Immature natural killer cell (primary cell): ENCODE results near the gene LDB2. TPM values are rescaled to one million over a fixed set of nuclear protein-coding genes. Genes with fewer than 3 reads are reported as not detected.
"Not testable (repeated sequence)": the region's sequence is repeated elsewhere in the genome, so short reads cannot be mapped to it uniquely, and the experiment has no call there.

ENCODE experiments used
- DNase-seq, 3 donors: peaks; one replicate each; pipeline ENCODE4 v3.0.0; 2022; ENCODE audit warnings: mixed read lengths in 1 of 3
- H3K27ac Mint-ChIP-seq, 6 donors: one replicate each; pipeline ENCODE4 v1.8.0; 2020; ENCODE audit warnings: mixed read lengths in 6 of 6, mild to moderate bottlenecking in 5 of 6, inconsistent platforms in 4 of 6, moderate library complexity in 3 of 6
- H3K27me3 Mint-ChIP-seq, 3 donors: one replicate each; pipeline ENCODE4 v1.8.0; 2020 to 2021; ENCODE audit warnings: low read depth in 3 of 3, mild to moderate bottlenecking in 3 of 3, mixed read lengths in 3 of 3, moderate library complexity in 3 of 3, inconsistent platforms in 1 of 3
- H3K36me3 Mint-ChIP-seq, 3 donors: one replicate each; pipeline ENCODE4 v1.8.0; 2020; ENCODE audit warnings: mixed read lengths in 3 of 3, inconsistent platforms in 2 of 3, mild to moderate bottlenecking in 2 of 3
- H3K4me1 Mint-ChIP-seq, 2 donors: one replicate each; pipeline ENCODE4 v1.8.0; 2020; ENCODE audit warnings: inconsistent platforms in 2 of 2, mild to moderate bottlenecking in 2 of 2, mixed read lengths in 2 of 2, moderate library complexity in 1 of 2
- H3K4me3 Mint-ChIP-seq, 5 donors: one replicate each; pipeline ENCODE4 v1.8.0; 2020; ENCODE audit warnings: mild to moderate bottlenecking in 5 of 5, mixed read lengths in 5 of 5, inconsistent platforms in 3 of 5, moderate library complexity in 3 of 5
- H3K9me3 Mint-ChIP-seq, 6 donors: one replicate each; pipeline ENCODE4 v1.8.0; 2020; ENCODE audit warnings: mild to moderate bottlenecking in 6 of 6, mixed read lengths in 6 of 6, inconsistent platforms in 4 of 6, moderate library complexity in 3 of 6
- polyA plus RNA-seq, 3 donors: library from polyadenylated mRNA; unstranded; fragments of 300-500 nt; fragmentation: Illumina TruSeq; gene quantifications; one replicate each; pipeline ENCODE4 v1.2.3, GENCODE V29; 2021

LDB2 gene
- polyA plus RNA-seq, 3 donors from 2014 or later, result 6.9 to 15.8 (median 7.5) TPM

- no peak for DNase-seq
- no peaks in the 10 kb centered on the region for H3K36me3 Mint-ChIP-seq
- H3K9me3 Mint-ChIP-seq, result no peaks in the 10 kb centered on the region
- H3K27ac Mint-ChIP-seq, result no peak overlapping the region
- H3K27me3 Mint-ChIP-seq, result peaks cover 0 to 2% (median 2%) of the 10 kb centered on the region in 3 donors
- H3K4me3 Mint-ChIP-seq, result no peak overlapping the region
- H3K4me1 Mint-ChIP-seq, result peaks cover 6 to 11% of the 10 kb centered on the region in 2 donors
These were observed 366.0 kb downstream of the LDB2 start for GRCh38 chr4:16532240-16532970.

DNA sequence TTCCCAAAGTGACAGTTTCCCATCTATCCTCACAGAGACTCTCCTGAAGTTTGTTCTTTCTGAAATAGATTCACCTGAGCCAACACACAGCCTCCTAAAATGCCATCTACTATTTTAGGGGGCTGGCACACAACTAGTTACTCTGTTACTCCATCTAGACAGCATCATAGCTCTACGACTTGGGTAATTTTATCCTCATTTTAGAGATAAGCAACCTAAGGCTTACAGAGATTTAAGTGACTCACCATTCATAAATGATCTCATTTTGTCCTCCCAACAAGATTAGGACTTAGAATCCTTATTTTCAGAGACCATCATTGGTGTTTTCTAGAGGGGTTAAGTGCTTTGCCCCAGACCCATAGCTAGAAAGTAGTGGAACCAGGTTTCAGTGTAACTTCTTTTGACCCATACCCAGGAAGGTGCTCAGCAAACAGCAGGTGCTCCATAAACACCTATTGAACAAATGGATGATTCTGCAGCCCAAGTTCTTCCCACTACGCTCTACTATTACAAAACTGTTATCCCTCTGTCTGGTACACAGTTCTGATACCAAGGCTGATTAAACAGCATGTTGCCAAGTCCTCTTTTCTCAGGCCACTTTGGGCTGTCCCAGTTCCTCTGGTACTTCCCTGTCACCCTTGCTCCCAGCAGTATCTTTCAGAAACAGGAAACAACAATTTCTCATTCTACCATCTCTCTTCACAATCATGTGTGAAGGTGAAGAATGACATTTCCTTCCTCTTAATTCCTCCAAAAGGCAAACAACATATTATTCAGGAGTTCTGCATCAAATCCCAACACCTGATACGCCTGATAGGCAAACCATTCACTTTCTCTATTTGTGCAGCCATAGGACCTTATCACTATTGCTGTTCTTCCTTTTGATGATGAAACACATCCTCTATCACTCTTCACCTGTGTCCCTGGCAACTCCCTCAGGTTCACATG, 367.5 kb downstream of the LDB2 start:
- Mint-ChIP-seq H3K27ac (peak overlapping the region in 1 of 6 donors; percentile 9), H3K4me1 (peaks cover 6 to 11% of the 10 kb centered on the region in 2 donors), H3K27me3 (peaks cover 0 to 2% (median 2%) of the 10 kb centered on the region in 3 donors), H3K36me3 (no peaks in the 10 kb centered on the region), H3K9me3 (no peaks in the 10 kb centered on the region), H3K4me3 (no peak overlapping the region)
- no peak for DNase-seq

GRCh38 chr4:16524911-16525554, 373.4 kb downstream of the LDB2 start:
- Mint-ChIP-seq H3K4me3 (no peak overlapping the region), H3K36me3 (no peaks in the 10 kb centered on the region), H3K27me3 (no peaks in the 10 kb centered on the region), H3K27ac (no peak overlapping the region), H3K9me3 (peaks cover 0 to 3% (median 0%) of the 10 kb centered on the region in 6 donors), H3K4me1 (no peaks in the 10 kb centered on the region)
- no peak for DNase-seq

- Mint-ChIP-seq H3K4me3 (no peak overlapping the region), H3K4me1 (no peaks in the 10 kb centered on the region), H3K36me3 (no peaks in the 10 kb centered on the region), H3K27me3 (no peaks in the 10 kb centered on the region), H3K9me3 (peaks cover 0 to 3% (median 0%) of the 10 kb centered on the region in 6 donors), H3K27ac (no peak overlapping the region)
- DNase-seq, result no peak
These were observed 374.0 kb downstream of the LDB2 start for GRCh38 chr4:16524406-16524805.

DNA sequence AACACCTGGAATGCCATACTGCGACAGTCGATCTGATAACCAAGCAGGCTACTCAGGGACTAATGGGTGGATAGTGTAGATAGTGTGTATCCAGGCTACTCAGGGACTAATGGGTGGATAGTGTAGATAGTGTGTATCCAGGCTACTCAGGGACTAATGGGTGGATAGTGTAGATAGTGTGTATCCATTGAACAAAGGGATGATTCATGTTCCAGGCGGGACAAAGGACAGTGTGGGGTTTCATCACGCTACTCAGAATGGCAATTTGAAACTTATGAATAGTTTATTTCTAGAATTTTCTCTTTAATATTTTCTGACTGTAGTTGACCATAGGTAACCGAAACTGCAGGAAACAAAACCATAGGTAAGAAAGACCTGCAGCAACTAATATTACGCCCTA, 374.9 kb downstream of the LDB2 start:
- not testable (repeated sequence) for H3K27me3 Mint-ChIP-seq, H3K36me3 Mint-ChIP-seq, H3K9me3 Mint-ChIP-seq, DNase-seq, H3K4me3 Mint-ChIP-seq, H3K27ac Mint-ChIP-seq, H3K4me1 Mint-ChIP-seq

DNA sequence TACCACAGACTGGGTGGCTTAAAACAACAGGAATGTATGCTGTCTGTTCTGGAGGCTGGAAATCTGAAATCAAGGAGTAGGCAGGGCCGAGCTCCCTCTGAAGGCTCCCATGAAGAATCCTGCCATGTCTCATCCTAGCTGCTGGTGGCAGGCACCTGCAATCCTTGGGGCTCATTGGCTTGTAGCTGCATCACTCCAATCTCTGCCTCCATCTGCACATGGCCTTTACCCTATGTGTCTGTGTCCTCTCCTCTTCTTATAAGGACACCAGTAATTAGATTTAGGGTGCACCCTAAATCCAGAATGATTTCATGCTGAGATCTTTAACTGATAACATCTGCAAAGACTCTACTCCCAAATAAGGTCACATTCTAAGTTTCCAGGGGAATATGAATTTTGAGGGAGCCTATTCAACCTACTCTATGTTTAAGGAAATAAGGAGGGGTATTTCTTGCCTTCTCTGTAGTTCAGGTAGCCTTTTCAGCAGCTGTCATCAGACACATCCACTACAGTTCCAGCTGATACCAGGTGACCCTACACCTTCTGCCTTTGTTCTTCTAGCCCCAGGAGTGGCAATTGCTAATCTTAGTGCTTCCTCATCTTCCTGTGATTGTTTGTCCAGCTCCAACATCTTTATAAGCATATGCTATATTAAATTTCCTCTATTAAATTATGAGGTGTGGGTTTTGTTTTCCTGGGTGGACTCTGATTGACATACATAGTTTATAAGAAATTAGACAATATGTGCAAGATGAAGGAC, 377.1 kb downstream of the LDB2 start:
- Mint-ChIP-seq H3K9me3 (peaks cover 0 to 3% (median 0%) of the 10 kb centered on the region in 6 donors), H3K27ac (no peak overlapping the region), H3K4me3 (no peak overlapping the region), H3K4me1 (no peaks in the 10 kb centered on the region), H3K36me3 (no peaks in the 10 kb centered on the region), H3K27me3 (no peaks in the 10 kb centered on the region)
- DNase-seq, result no peak

DNA sequence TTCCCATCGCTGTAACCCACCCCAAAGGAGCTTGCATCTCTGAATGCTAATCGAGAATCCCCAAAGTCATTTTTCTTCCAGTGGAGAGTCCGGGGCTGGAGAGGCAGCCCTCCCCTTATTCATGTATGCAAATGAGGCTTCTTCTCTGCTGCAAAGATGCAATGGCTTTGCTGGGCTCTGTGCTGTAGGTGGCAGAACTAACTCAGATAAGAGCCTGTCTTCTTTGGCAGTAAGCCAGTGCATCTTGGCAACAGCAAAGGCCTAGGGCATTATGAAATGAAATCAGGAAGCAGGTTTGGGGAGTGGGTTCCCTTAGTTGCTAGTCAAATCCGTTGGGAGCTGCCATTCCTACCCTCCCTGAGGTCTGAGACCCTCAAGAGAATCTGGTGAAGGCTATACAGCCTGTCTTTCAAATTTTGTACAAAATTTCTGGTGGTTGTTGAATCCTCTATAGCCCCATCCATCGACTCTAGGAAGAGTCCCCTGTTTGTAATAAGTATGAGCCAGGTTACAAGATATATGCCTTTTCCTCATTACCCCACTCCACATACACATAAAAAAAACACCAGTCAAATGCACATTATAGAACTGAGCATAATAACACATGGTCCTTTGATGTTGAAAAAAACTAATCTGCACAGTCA, 381.5 kb downstream of the LDB2 start:
- H3K36me3 Mint-ChIP-seq, result no peaks in the 10 kb centered on the region
- H3K9me3 Mint-ChIP-seq, result no peaks in the 10 kb centered on the region
- H3K4me3 Mint-ChIP-seq, result no peak overlapping the region
- no peaks in the 10 kb centered on the region for H3K4me1 Mint-ChIP-seq
- peaks cover 0 to 6% (median 0%) of the 10 kb centered on the region in 3 donors for H3K27me3 Mint-ChIP-seq
- H3K27ac Mint-ChIP-seq, result no peak overlapping the region
- no peak for DNase-seq

DNA sequence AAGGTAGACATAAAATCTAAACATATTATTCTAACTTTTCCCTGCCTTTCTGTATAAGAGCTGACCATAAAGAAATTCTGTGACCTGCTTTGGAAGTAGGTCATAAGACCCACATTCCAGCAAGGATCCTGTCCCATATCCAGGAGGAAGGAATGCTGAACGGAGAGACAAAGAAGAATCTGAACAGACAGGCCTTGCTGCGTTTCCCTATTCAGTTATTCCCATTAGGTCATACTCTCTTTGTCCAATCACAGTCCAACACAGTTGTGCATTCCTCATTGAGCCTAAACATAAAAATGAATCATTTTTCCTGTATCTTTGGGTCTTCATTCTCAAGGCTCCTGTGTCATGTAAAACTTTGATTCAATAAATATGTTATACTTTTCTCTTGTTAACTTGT, 384.6 kb downstream of the LDB2 start:
- H3K36me3 Mint-ChIP-seq, result peaks cover 0 to 5% (median 4%) of the 10 kb centered on the region in 3 donors
- no peak for DNase-seq
- H3K27me3 Mint-ChIP-seq, result peaks cover 0 to 6% (median 3%) of the 10 kb centered on the region in 3 donors
- H3K27ac Mint-ChIP-seq, result no peak overlapping the region
- H3K9me3 Mint-ChIP-seq, result peaks cover 0 to 4% (median under 1%) of the 10 kb centered on the region in 6 donors
- H3K4me3 Mint-ChIP-seq, result no peak overlapping the region
- no peaks in the 10 kb centered on the region for H3K4me1 Mint-ChIP-seq

DNA sequence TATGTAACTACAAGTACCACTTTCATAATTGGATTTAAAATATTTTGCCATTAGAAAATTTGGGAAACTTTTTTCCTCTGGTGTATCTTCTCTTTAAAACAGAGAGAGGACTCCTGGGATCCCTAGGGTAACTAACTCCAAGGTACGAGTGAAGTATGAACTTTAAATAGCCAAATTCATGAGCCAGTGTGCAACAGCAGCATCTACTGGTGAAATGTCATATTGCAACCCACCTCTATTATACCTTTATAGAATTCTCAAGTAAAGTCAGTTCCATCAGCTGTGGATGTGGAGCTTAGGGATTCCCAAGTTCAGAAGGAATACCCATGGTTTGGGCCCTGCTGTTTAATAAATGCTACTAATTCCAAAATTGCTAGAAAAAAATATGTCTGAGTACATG, 389.5 kb downstream of the LDB2 start:
- Mint-ChIP-seq H3K27ac (no peak overlapping the region), H3K4me3 (no peak overlapping the region), H3K27me3 (peaks cover 0 to 3% (median 3%) of the 10 kb centered on the region in 3 donors), H3K9me3 (peaks cover 0 to 4% (median 3%) of the 10 kb centered on the region in 6 donors), H3K36me3 (peaks cover 6 to 17% (median 12%) of the 10 kb centered on the region in 3 donors), H3K4me1 (no peaks in the 10 kb centered on the region)
- DNase-seq, result no peak

- H3K27me3 Mint-ChIP-seq, result peaks cover 0 to 3% (median 0%) of the 10 kb centered on the region in 3 donors
- H3K36me3 Mint-ChIP-seq, result peaks cover 14 to 29% (median 23%) of the 10 kb centered on the region in 3 donors
- no peak overlapping the region for H3K4me3 Mint-ChIP-seq
- peaks cover 0 to 10% (median 1%) of the 10 kb centered on the region in 6 donors for H3K9me3 Mint-ChIP-seq
- no peaks in the 10 kb centered on the region for H3K4me1 Mint-ChIP-seq
- no peak for DNase-seq
- no peak overlapping the region for H3K27ac Mint-ChIP-seq
These were observed 392.7 kb downstream of the LDB2 start for GRCh38 chr4:16505726-16506125.

- Mint-ChIP-seq H3K27me3 (peaks cover 0 to 3% (median 0%) of the 10 kb centered on the region in 3 donors), H3K36me3 (peaks cover 14 to 33% (median 23%) of the 10 kb centered on the region in 3 donors), H3K4me1 (no peaks in the 10 kb centered on the region), H3K27ac (no peak overlapping the region), H3K4me3 (no peak overlapping the region), H3K9me3 (peaks cover 0 to 10% (median 3%) of the 10 kb centered on the region in 6 donors)
- no peak for DNase-seq
These were observed 393.2 kb downstream of the LDB2 start for GRCh38 chr4:16505267-16505666.

DNA sequence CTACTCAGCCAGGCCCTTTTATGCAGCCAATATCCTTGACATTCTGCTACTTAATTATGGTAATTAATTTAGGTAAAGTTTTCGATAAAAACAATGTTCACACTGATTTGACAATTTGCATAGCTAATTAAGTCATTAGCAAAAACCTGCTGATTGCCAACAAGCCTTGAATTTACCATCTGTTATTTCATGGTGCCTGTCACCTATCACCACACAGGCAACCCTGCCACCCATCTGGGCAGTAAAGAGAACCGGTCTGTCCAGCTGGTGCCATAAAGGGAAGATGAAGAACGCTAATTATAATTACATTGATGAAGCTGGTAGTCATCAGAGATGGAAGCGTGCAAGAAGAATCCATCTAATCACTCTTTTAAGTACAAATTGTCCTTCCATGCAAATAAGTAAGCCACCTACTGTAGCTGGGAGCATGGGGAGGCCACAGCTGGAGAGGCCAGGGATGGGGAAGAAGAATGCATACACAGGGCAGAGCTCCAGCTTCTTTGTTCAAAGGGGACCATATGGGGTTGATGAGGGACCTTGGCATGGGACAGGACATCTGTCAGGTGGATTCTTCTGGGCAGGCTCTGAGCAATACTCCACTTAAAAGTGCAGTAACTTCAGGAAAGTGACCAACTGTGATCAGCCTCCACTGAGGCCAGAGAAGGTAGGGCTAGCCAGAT, 394.9 kb downstream of the LDB2 start:
- DNase-seq, result no peak
- Mint-ChIP-seq H3K27me3 (peaks cover 0 to 3% (median 0%) of the 10 kb centered on the region in 3 donors), H3K4me3 (no peak overlapping the region), H3K9me3 (peaks cover 0 to 10% (median 1%) of the 10 kb centered on the region in 6 donors), H3K36me3 (peaks cover 14 to 32% (median 22%) of the 10 kb centered on the region in 3 donors), H3K4me1 (no peaks in the 10 kb centered on the region), H3K27ac (no peak overlapping the region)
